Stimulated activated CD8-positive, alpha-beta memory T cell treated with anti-CD3 and anti-CD28 coated beads, Interleukin-12 subunit alpha, Interleukin-12 subunit beta, amount 100 ng/mL, for 24 hours (primary cell): ENCODE results near the gene SHISA9.

Experiments used
- DNase-seq: peaks from one replicate; pipeline ENCODE4 v3.0.0-alpha.2; 2020; ENCODE audit errors: extremely low read depth

SHISA9 gene

DNA sequence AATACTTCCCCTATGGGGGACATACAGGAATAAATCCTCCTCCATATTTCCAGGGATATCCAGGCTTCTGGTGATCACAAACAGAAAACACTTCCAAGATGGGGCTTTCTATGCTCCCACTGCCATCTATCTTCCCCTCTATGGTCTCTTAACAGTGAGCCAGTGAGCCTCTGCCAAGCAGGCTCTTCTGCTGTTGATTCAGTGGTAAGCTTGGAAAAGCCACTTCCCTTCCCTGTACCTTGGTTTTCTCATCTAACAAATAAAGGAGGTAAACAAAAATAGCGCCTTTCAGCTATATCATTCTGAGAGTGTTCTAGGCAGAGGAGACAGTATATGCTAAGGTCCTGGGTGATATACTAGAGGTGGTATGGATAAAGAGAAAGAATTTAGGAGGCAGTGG lies 368.0 kb downstream of the SHISA9 start:
- no peak for DNase-seq

DNA sequence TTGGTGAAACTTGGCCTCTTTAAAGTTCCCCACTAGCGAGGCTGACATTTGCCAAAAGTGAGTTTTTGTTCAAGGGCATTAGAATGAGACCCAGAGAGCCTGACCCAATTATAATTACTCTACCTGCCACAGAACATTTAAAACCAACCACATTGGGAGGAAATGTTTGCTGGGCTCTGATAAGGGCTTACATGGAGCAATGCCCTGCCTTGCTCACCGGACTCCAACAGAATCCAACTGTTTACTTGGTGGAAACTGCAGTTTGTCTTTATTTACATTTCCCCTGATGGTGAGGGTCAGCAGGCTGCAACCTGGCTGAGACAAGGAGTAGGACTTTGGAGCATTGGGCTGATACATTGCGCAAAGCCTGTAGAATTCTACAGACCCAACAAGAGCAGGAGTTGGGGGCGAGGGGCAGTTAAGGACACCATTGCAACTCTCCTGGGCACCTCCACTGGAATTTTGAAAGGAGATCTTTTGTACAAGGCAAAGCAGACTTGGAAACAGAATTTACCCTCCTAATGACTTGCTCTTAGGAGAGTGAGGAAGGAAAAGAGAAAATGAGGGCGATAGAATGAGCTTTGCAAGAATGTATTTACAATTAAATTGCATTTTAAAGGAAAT lies 368.6 kb downstream of the SHISA9 start:
- DNase-seq: no peak

DNA sequence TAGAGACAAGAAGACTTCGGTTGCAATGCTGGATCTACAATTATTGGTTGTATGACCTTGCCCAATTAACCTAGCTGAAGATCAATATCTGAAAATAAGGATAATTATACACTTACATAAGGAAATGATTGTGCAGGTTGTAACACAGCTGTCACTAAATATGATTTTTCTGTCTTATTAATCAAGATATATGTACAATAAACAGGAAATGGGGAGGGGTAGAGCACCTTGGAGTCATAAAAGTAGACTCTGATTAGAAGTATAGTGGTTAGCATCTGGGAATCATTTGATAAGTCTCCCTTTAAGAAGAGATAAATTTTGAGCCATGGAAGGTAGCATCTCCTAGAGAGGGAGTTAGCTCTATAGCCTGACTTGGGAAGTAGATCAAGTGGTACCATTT lies 369.2 kb downstream of the SHISA9 start:
- no peak for DNase-seq

DNA sequence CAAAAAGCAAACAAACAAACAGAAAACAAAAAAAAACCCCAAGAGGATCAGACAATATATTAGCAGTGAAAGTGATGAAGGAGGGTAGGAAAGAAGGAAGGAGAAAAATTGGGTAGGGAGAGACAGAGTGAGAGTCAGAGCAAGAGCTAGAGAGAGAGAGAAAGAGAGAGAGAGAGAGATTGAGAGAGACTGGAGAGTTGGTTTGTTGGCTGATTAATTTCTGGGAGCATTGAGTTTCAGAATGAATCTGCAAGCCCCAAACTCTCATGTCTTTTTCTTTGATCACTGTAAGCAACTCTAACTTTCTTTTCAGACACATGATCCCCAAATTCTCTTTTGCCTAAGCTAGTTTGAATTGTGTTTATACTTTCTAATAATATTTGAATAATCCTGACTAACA lies 388.1 kb downstream of the SHISA9 start:
- DNase-seq: no peak
